Glomerular endothelial cell (primary cell): Measurements from ENCODE around the gene RPL10L. TPM values are rescaled to one million over a fixed set of nuclear protein-coding genes. Genes with fewer than 3 reads are reported as not detected.

Source experiments
- DNase-seq: peaks from one replicate; pipeline ENCODE4 v3.0.0-alpha.2; 2011; ENCODE audit warnings: low read depth, low spot score; ENCODE audit errors: extremely low read depth
- total RNA-seq: library from RNA; depleted of rRNA; stranded (reverse); fragments of >200 nt; gene quantifications from 2 replicates; pipeline ENCODE4 v1.2.3, GENCODE V29; 2015

RPL10L gene
- total RNA-seq = not detected in 2 replicates

- DNase-seq = no peak
Observed at GRCh38 chr14:46651526-46652144, at the start of gene RPL10L. TSS of gene RPL10L (minus strand) at chr14:46651781. CDS start at chr14:46651736, 45 bp downstream.

DNA sequence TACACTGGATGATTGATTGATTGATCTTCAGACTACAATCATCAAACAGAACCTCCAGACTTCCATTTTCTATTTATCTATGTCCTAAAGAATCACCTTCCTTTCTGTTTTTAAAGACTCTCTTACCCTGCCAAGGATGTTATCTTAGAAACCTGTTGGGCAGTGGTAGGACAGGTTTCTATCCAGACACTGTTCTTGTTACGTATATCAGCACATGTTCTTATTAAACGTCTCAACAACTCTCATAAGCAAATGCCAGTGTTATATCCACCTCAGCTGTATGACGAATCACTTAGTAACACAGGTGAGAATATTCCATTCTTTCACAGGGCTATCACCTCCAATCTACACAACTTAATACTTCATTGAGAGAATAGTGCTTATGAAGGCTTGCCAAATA is 40.2 kb upstream of the RPL10L start:
- no peak for DNase-seq

DNA sequence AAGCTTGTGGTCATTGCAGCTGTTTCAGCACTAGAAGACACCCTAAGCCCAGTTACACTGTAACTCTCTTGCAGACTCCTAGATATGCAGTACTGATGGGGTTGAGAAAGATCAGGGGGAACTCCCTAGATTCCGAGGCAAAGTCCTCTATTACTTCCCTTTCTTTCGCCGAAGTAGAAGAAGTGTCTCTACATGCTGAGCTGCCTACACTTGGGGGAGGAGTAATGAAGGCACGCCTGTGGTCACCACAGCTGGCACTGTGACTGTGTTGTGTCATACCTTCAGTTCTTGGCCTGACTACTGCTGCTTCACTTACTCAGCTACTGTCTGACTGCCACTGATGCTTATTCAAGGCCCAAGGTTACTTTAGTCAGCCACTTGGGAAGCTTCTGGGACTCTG is 35.1 kb upstream of the RPL10L start:
- DNase-seq = no peak

DNA sequence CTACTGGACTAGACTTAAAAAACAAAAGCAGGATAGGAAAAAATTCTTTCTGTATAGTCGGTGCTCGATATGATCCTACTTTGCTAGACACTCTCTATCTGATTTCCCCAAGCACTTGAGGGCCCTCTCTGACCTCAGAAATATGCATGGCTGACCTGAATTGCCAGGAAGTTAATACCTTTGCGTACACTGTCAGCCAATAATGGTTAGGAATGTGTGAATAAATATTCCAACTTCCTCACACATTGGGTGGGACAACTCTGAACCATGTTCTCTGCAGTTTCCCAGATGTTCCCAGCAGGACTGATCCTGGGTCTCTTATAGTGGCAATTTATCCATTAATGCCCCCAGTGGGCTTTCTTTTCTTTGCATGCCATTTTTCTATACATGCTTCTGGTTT is 20.5 kb upstream of the RPL10L start:
- DNase-seq = no peak

- no peak for DNase-seq
Observed at GRCh38 chr14:46663382-46663781, 11.8 kb upstream of the RPL10L start.

DNA sequence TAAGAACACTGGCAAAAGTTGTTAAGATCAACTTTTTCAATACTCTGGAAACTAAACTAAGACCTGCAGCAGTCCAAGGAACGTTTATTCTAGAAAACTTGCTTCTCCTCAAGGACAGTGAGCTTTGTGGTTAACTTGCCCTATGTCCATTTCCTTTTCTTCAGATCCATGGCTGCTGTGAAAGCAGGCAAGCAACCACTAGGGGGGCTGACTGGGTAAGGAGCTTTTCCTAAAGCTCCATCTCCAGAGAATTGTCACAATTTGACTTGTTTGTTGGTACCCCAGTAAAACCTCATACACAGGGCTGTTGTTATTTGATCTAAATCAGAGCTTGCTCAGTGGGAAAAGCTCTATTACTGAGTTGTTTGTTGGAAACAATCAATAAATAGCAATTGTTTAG is 10.1 kb upstream of the RPL10L start:
- no peak for DNase-seq

- DNase-seq = no peak
Observed at GRCh38 chr14:46653031-46653755, 1.6 kb upstream of the RPL10L start.

- no peak for DNase-seq
Observed at GRCh38 chr14:46646796-46647195, 4.8 kb downstream of the RPL10L start.

- no peak for DNase-seq
Observed at GRCh38 chr14:46626876-46627275, 24.7 kb downstream of the RPL10L start.
